ENCODE data around the gene KCNT1.

The KCNT1 gene

GRCh38 chr9:135692410-135692809, 9.6 kb upstream of the KCNT1 start:
- no peak overlapping the region for H3K4me2 ChIP-seq (ENCODE audit: low read depth, low read length, poor library complexity, severe bottlenecking)
- no peaks in the 10 kb centered on the region for H3K79me2 ChIP-seq (ENCODE audit: insufficient read depth, low read length)
- H3K4me3 ChIP-seq (ENCODE audit: insufficient read depth, low read length, poor library complexity, severe bottlenecking), result no peak overlapping the region
- H3K36me3 ChIP-seq (ENCODE audit: low read length), result no peaks in the 10 kb centered on the region
- no peak for TF ChIP-seq EZH2phosphoT487 (conservative IDR thresholded peaks at IDR 0.05; ENCODE audit: low read length)
- TF ChIP-seq, protein P1, sequence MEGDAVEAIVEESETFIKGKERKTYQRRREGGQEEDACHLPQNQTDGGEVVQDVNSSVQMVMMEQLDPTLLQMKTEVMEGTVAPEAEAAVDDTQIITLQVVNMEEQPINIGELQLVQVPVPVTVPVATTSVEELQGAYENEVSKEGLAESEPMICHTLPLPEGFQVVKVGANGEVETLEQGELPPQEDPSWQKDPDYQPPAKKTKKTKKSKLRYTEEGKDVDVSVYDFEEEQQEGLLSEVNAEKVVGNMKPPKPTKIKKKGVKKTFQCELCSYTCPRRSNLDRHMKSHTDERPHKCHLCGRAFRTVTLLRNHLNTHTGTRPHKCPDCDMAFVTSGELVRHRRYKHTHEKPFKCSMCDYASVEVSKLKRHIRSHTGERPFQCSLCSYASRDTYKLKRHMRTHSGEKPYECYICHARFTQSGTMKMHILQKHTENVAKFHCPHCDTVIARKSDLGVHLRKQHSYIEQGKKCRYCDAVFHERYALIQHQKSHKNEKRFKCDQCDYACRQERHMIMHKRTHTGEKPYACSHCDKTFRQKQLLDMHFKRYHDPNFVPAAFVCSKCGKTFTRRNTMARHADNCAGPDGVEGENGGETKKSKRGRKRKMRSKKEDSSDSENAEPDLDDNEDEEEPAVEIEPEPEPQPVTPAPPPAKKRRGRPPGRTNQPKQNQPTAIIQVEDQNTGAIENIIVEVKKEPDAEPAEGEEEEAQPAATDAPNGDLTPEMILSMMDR (IDR thresholded peaks at IDR 0.05; ENCODE audit: insufficient read depth, low read length, poor library complexity, severe bottlenecking), result no peak
- H2AFZ ChIP-seq (ENCODE audit: low read depth, low read length, severe bottlenecking), result no peak overlapping the region
- no peak overlapping the region for H3K27ac ChIP-seq (ENCODE audit: low read depth, low read length)
- H3K9me2 ChIP-seq (replicated peaks; ENCODE audit: insufficient read depth, low read length), result no peaks in the 10 kb centered on the region
- H4K20me1 ChIP-seq (ENCODE audit: low read depth, low read length), result no peaks in the 10 kb centered on the region; the same call in 1 of the 2 replicates
- no peaks in the 10 kb centered on the region for H3F3A ChIP-seq (ENCODE audit: insufficient read depth)
- H3K9ac ChIP-seq (ENCODE audit: low read length), result no peak overlapping the region
- H3K27me3 ChIP-seq (ENCODE audit: low read length), result no peaks in the 10 kb centered on the region
- H3K9me3 ChIP-seq (ENCODE audit: insufficient read depth, low read length), result no peaks in the 10 kb centered on the region

DNA sequence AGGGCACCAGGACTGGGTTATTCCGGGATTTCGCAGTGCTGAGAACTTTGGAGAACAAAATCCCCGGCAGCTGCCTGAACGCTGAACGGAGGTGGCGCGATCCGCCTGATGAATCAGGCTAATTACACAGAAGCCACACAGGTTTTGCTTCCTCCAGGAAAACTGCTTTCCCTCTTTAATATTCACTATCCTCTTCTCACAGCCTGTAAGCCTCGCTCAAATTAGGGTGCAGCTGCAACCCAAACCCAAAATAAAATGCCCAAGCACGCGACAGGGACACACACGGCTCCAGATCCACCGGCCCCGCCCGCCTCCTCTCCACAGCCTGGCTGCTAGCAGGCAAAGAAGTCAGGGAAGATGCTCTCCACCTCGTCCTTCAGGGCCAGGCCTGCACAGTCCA, 8.7 kb upstream of the KCNT1 start:
- Histone ChIP-seq H3K79me2 (ENCODE audit: insufficient read depth, low read length) (no peaks in the 10 kb centered on the region), H3K4me2 (ENCODE audit: low read depth, low read length, poor library complexity, severe bottlenecking) (no peak overlapping the region), H3K9ac (ENCODE audit: low read length) (no peak overlapping the region), H3F3A (ENCODE audit: insufficient read depth) (no peaks in the 10 kb centered on the region), H4K20me1 (ENCODE audit: low read depth, low read length) (no peaks in the 10 kb centered on the region; the same call in 1 of the 2 replicates), H3K27ac (ENCODE audit: low read depth, low read length) (no peak overlapping the region), H2AFZ (ENCODE audit: low read depth, low read length, severe bottlenecking) (no peak overlapping the region), H3K9me2 (replicated peaks; ENCODE audit: insufficient read depth, low read length) (no peaks in the 10 kb centered on the region), H3K4me3 (ENCODE audit: insufficient read depth, low read length, poor library complexity, severe bottlenecking) (no peak overlapping the region), H3K36me3 (ENCODE audit: low read length) (no peaks in the 10 kb centered on the region), H3K27me3 (ENCODE audit: low read length) (no peaks in the 10 kb centered on the region), H3K9me3 (ENCODE audit: insufficient read depth, low read length) (no peaks in the 10 kb centered on the region)
- TF ChIP-seq, protein P1 (IDR thresholded peaks at IDR 0.05; ENCODE audit: insufficient read depth, low read length, poor library complexity, severe bottlenecking), result no peak
- TF ChIP-seq EZH2phosphoT487 (conservative IDR thresholded peaks at IDR 0.05; ENCODE audit: low read length), result no peak

- Histone ChIP-seq H3K9me3 (ENCODE audit: insufficient read depth, low read length) (no peaks in the 10 kb centered on the region), H3K9me2 (replicated peaks; ENCODE audit: insufficient read depth, low read length) (no peaks in the 10 kb centered on the region), H3K4me2 (ENCODE audit: low read depth, low read length, poor library complexity, severe bottlenecking) (no peak overlapping the region), H3K9ac (ENCODE audit: low read length) (no peak overlapping the region), H3F3A (ENCODE audit: insufficient read depth) (no peaks in the 10 kb centered on the region), H3K79me2 (ENCODE audit: insufficient read depth, low read length) (no peaks in the 10 kb centered on the region), H3K27me3 (ENCODE audit: low read length) (no peaks in the 10 kb centered on the region), H3K36me3 (ENCODE audit: low read length) (no peaks in the 10 kb centered on the region), H2AFZ (ENCODE audit: low read depth, low read length, severe bottlenecking) (no peak overlapping the region), H4K20me1 (ENCODE audit: low read depth, low read length) (no peaks in the 10 kb centered on the region; the same call in 1 of the 2 replicates), H3K27ac (ENCODE audit: low read depth, low read length) (no peak overlapping the region), H3K4me3 (ENCODE audit: insufficient read depth, low read length, poor library complexity, severe bottlenecking) (no peak overlapping the region)
- no peak for TF ChIP-seq EZH2phosphoT487 (conservative IDR thresholded peaks at IDR 0.05; ENCODE audit: low read length)
- TF ChIP-seq, protein P1 (IDR thresholded peaks at IDR 0.05; ENCODE audit: insufficient read depth, low read length, poor library complexity, severe bottlenecking), result no peak
These were observed 8.2 kb upstream of the KCNT1 start for GRCh38 chr9:135693771-135694170.
